K562 (cell line): ENCODE results near the gene FMN1. TPM values are rescaled to one million over a fixed set of nuclear protein-coding genes. Genes with fewer than 3 reads are reported as not detected.

Experiments used
- ATAC-seq: fragments of 200-7000 bp; cut with Tn5 transposase; 3 replicates; pipeline ENCODE4 v1.9.1; 2020; ENCODE audit warnings: moderate library complexity
- BruUV-seq: library from RNA; stranded (reverse); fragments of 400-500 nt; replicated peaks from 2 replicates; lab custom pipeline; 2021; lab: Mats Ljungman, UMichigan
- CTCF ChIA-PET: fragments of 300-600 bp; formaldehyde crosslinking; extraction: SDS; loops from one replicate; lab custom pipeline; 2021; ENCODE audit warnings: low intra/inter-chr PET ratio; lab: Yijun Ruan, JAX
- POLR2A ChIA-PET: fragments of 300-600, 350-650 bp; sonication (Branson Sonifier 250); formaldehyde crosslinking; extraction: SDS; loops from one replicate; lab custom pipeline; 2021; ENCODE audit warnings: antibody characterized with exemption, inconsistent platforms; lab: Yijun Ruan, JAX
- DNase-seq, 4 experiments: peaks; one replicate each; pipeline versions ENCODE4 v3.0.0 to v3.0.0-alpha.2; 2011 to 2018; ENCODE audit warnings: low spot score in 3 of 4, mixed read lengths in 3 of 4; ENCODE audit errors: extremely low read depth in 1 of 4
- FAIRE-seq: peaks from 2 replicates; lab custom pipeline; 2011; peaks lifted over from hg19 to GRCh38; lab: Jason Lieb, UNC
- H2AFZ ChIP-seq: 2 replicates; pipeline ENCODE4 v1.6.0; 2011; ENCODE audit warnings: low read depth, low read length, control low read depth, inconsistent platforms
- H3K27ac ChIP-seq: fragments of 200-600 bp; 3 replicates; pipeline ENCODE4 v1.8.0; 2011; ENCODE audit warnings: low read depth, mild to moderate bottlenecking, control low read depth, inconsistent platforms, low read length, moderate library complexity, mixed read lengths; ENCODE audit errors: extremely low read depth
- H3K27me3 ChIP-seq, 2 experiments: fragments of 300-600 bp in 1 of 2; 2 replicates in 1 of 2; 3 replicates in 1 of 2; pipeline versions ENCODE4 v1.6.0 to v1.8.0; 2011; ENCODE audit warnings: inconsistent platforms in 2 of 2, low read length in 2 of 2, mild to moderate bottlenecking in 1 of 2, mixed read lengths in 1 of 2, moderate library complexity in 1 of 2; ENCODE audit not compliant: control insufficient read depth in 2 of 2, insufficient read depth in 2 of 2
- H3K36me3 ChIP-seq: fragments of 300-600 bp; 3 replicates; pipeline ENCODE4 v1.8.0; 2011; ENCODE audit warnings: mild to moderate bottlenecking, low read length, inconsistent platforms; ENCODE audit not compliant: control insufficient read depth, insufficient read depth
- H3K4me1 ChIP-seq, 2 experiments: fragments of 200-600 bp in 1 of 2; replicated peaks in 1 of 2; 2 replicates in 1 of 2; 3 replicates in 1 of 2; pipeline versions ENCODE4 v1.5.1 to v1.8.0; 2011; ENCODE audit warnings: inconsistent platforms in 2 of 2, low read length in 2 of 2, mild to moderate bottlenecking in 1 of 2, mixed read lengths in 1 of 2, moderate library complexity in 1 of 2; ENCODE audit not compliant: control insufficient read depth in 2 of 2, insufficient read depth in 2 of 2
- H3K4me2 ChIP-seq: 2 replicates; pipeline ENCODE4 v1.6.1; 2011; ENCODE audit warnings: low read length, control low read depth, inconsistent platforms, mixed read lengths; ENCODE audit not compliant: insufficient read depth
- H3K4me3 ChIP-seq: fragments of 200-600 bp; sonication (generic), shearing (Covaris generic); 2 replicates; pipeline ENCODE4 v1.5.1; 2016; ENCODE audit warnings: control low read depth, inconsistent platforms
- H3K79me2 ChIP-seq: fragments of 200-600 bp; 3 replicates; pipeline ENCODE4 v1.8.0; 2011; ENCODE audit warnings: low read length, inconsistent platforms; ENCODE audit not compliant: control insufficient read depth, insufficient read depth
- H3K9ac ChIP-seq, 2 experiments: 2 replicates each; pipeline versions ENCODE4 v1.6.0 to v1.6.1; 2011; ENCODE audit warnings: low read depth in 2 of 2, low read length in 2 of 2, control low read depth in 1 of 2, inconsistent platforms in 1 of 2, mild to moderate bottlenecking in 1 of 2, mixed read lengths in 1 of 2; ENCODE audit not compliant: insufficient read depth in 1 of 2
- H3K9me1 ChIP-seq: one replicate; pipeline ENCODE4 v1.6.0; 2011; ENCODE audit warnings: inconsistent platforms, mild to moderate bottlenecking, low read length, moderate library complexity; ENCODE audit not compliant: control insufficient read depth, insufficient read depth
- H3K9me3 ChIP-seq: replicated peaks from 2 replicates; pipeline ENCODE4 v1.5.1; 2011; ENCODE audit warnings: low read depth, low read length, inconsistent platforms; ENCODE audit not compliant: control insufficient read depth, insufficient read depth
- H4K20me1 ChIP-seq: replicated peaks from 2 replicates; pipeline ENCODE4 v1.6.1; 2011; ENCODE audit warnings: low read length, inconsistent platforms, mixed read lengths; ENCODE audit not compliant: control insufficient read depth, insufficient read depth
- AFF4 ChIP-seq: sonication (generic); formaldehyde crosslinking; IDR thresholded peaks from 2 replicates; pipeline ENCODE4 v1.8.0; 2023; ENCODE audit warnings: mild to moderate bottlenecking, missing genetic modification reagents
- BHLHE40 ChIP-seq: IDR thresholded peaks from 2 replicates; pipeline ENCODE4 v1.6.1; 2011; ENCODE audit warnings: low read length, improper control_type of control experiment
- HNRNPL ChIP-seq: fragments of 200-400 bp; formaldehyde crosslinking; IDR thresholded peaks from 2 replicates; pipeline ENCODE4 v1.6.1; 2017; ENCODE audit warnings: low read depth, mild to moderate bottlenecking, low read length
- HSF4 ChIP-seq: fragments of 250-450 bp; sonication (Bioruptor Pico); IDR thresholded peaks from 2 replicates; pipeline ENCODE4 v2.1.2; 2022; ENCODE audit warnings: mild to moderate bottlenecking, moderate library complexity, borderline replicate concordance
- MCM2 ChIP-seq: fragments of 450-650 bp; IDR thresholded peaks from 2 replicates; pipeline ENCODE4 v1.6.1; 2017; ENCODE audit warnings: low read depth, mild to moderate bottlenecking
- NR0B1 ChIP-seq: fragments of 450-650 bp; IDR thresholded peaks from one replicate; pipeline ENCODE4 v1.6.1; 2018; ENCODE audit warnings: mild to moderate bottlenecking, moderate library complexity; ENCODE audit not compliant: partially characterized antibody
- POLR2G ChIP-seq: fragments of 200-400 bp; formaldehyde crosslinking; IDR thresholded peaks from 2 replicates; pipeline ENCODE4 v1.6.1; 2017; ENCODE audit warnings: low read depth, mild to moderate bottlenecking, antibody characterized with exemption, low read length, moderate library complexity
- SMAD1 ChIP-seq: fragments of 150-350 bp; IDR thresholded peaks from 2 replicates; pipeline ENCODE4 v1.6.1; 2014; ENCODE audit warnings: low read length, low read depth; ENCODE audit not compliant: partially characterized antibody
- SMAD3 ChIP-seq: fragments of 450-650 bp; formaldehyde crosslinking; conservative IDR thresholded peaks from 2 replicates; pipeline ENCODE4 v1.4.0; 2020; ENCODE audit warnings: mild to moderate bottlenecking
- TRIM24 ChIP-seq, 2 experiments: fragments of 450-650 bp; IDR thresholded peaks; 2 replicates each; pipeline ENCODE4 v1.6.1; 2016
- ZBTB49 ChIP-seq: sonication (generic); formaldehyde crosslinking; IDR thresholded peaks from 2 replicates; pipeline ENCODE4 v1.8.0; 2022; ENCODE audit warnings: missing genetic modification reagents, mild to moderate bottlenecking, borderline replicate concordance
- ZNF384 ChIP-seq: IDR thresholded peaks from 2 replicates; pipeline ENCODE4 v1.6.1; 2012; ENCODE audit warnings: low read depth, low read length, improper control_type of control experiment
- WGBS: fragments of 100-300 bp; shearing (Covaris generic); methylation state at CpG from one replicate; pipeline ENCODE4 v1.1.6; 2016; ENCODE audit warnings: low coverage, mixed read lengths; ENCODE audit not compliant: insufficient coverage; ENCODE audit errors: missing lambda C conversion rate; 5-methylcytosine and 5-hydroxymethylcytosine counted together
- in situ Hi-C: fragments of 300-500 bp; cut with MboI; formaldehyde crosslinking; loops from 4 replicates; pipeline ENCODE4 v1.15.0; 2018; ENCODE audit warnings: inconsistent platforms, mixed read lengths
- intact Hi-C: fragments of 100-400 bp; cut with micrococcal nuclease; formaldehyde crosslinking; loops from 2 replicates; pipeline ENCODE4 v1.14.2; 2022
- polyA plus RNA-seq, 8 experiments: library from polyadenylated mRNA; depleted of rRNA in 4 of 8; stranded (reverse) in 5 of 8; unstranded in 3 of 8; fragments of >200 nt; fragmentation: Nextera tagmentation in 2 of 8; fragmentation: Illumina TruSeq in 1 of 8; extraction: Ambion mirVana in 2 of 8; extraction: Trizol in 1 of 8; gene quantifications; 2 replicates each; pipeline versions ENCODE4 v1.2.1 to v1.2.3, GENCODE V29; 2011 to 2014; ENCODE audit warnings: inconsistent platforms in 1 of 8, missing spikeins in 1 of 8
- total RNA-seq, 7 experiments: library from RNA; depleted of rRNA in 6 of 7; stranded (reverse); fragments of >200 nt in 6 of 7; fragmentation: Illumina TruSeq in 2 of 7; extraction: Trizol in 2 of 7; gene quantifications; 2 replicates each; pipeline versions ENCODE4 v1.2.1 to v1.2.3, GENCODE V29; 2011 to 2021; ENCODE audit warnings: low replicate concordance in 1 of 7

Gene FMN1
- total and polyA plus RNA-seq, 9 of the 15 experiments (the other 6 are each of a cell fraction or from before 2014, with no cell fraction given): 0.03 to 0.07 (median 0.04) TPM; not detected in 6

GRCh38 chr15:33119273-33119672 lies 75.2 kb downstream of the FMN1 start:
- Histone ChIP-seq H3K79me2 (no peaks in the 10 kb centered on the region), H3K9me1 (no peaks in the 10 kb centered on the region), H2AFZ (no peak overlapping the region), H3K4me1 (no peaks in the 10 kb centered on the region), H3K4me3 (no peak overlapping the region), H4K20me1 (no peaks in the 10 kb centered on the region), H3K9me3 (no peaks in the 10 kb centered on the region), H3K4me2 (no peak overlapping the region), H3K27me3 (peaks cover 0 to 4% of the 10 kb centered on the region in 2 experiments; a peak in 2 of 5 replicates), H3K9ac (no peak overlapping the region), H3K36me3 (no peaks in the 10 kb centered on the region), H3K27ac (no peak overlapping the region)
- ATAC-seq (no peak), DNase-seq (no peak), FAIRE-seq (no peak)
- intact Hi-C loops (no loop called here), in situ Hi-C loops (no loop called here)
- TF ChIP-seq TRIM24 (IDR thresholded peaks at IDR 0.05): no peak
- TF ChIP-seq AFF4 (CRISPR knock-in tag): no peak
- no peak for TF ChIP-seq MCM2
- no peak for TF ChIP-seq ZBTB49
- no peak for TF ChIP-seq ZNF384
- no peak for TF ChIP-seq POLR2G
- TF ChIP-seq NR0B1: no peak
- no peak for TF ChIP-seq HSF4 (CRISPR knock-in tag)
- TF ChIP-seq HNRNPL: no peak
- TF ChIP-seq SMAD3 (CRISPR knock-in tag): no peak
- no peak for TF ChIP-seq BHLHE40
- no peak for TF ChIP-seq SMAD1
- BruUV-seq: no TSS peak
- ChIA-PET CTCF (no interaction called here), POLR2A (no interaction called here)
- WGBS: 0% methylated on average over 6 of the region's 6 CpGs
